ENCODE results near the gene TBXAS1.

Gene TBXAS1

GRCh38 chr7:139823959-139824521 lies 5.0 kb upstream of the TBXAS1 start:
- Histone ChIP-seq H2AFZ (ENCODE audit: low read depth, low read length) (no peak overlapping the region), H3K27me3 (ENCODE audit: control insufficient read depth in 1 of 2, insufficient read depth in 1 of 2, low read length in 2 of 2) (peaks cover 0 to 67% of the 10 kb centered on the region in 2 experiments), H3K14ac (ENCODE audit: low read length in 2 of 2) (no peak overlapping the region), H3K36me3 (ENCODE audit: control insufficient read depth in 1 of 2, insufficient read depth in 2 of 2, low read depth in 1 of 2, low read length in 2 of 2) (no peaks in the 10 kb centered on the region), H2AK5ac (ENCODE audit: low read length, severe bottlenecking) (peak overlapping the region; percentile 16), H4K8ac (ENCODE audit: low read length) (peak overlapping the region; percentile 39), H4K91ac (ENCODE audit: low read length) (no peak overlapping the region), H3K4me2 (ENCODE audit: low read length, poor library complexity, severe bottlenecking) (no peak overlapping the region), H3K23ac (ENCODE audit: low read length in 2 of 2) (no peak overlapping the region), H3K9me3 (ENCODE audit: control insufficient read depth, low read length) (peaks cover 4% of the 10 kb centered on the region), H2BK120ac (ENCODE audit: low read depth, low read length) (no peak overlapping the region), H2BK12ac (ENCODE audit: low read length in 2 of 2) (peak overlapping the region in 1 of 2 experiments; percentile 76), H3K4me3 (ENCODE audit: insufficient read depth in 1 of 2, low read depth in 1 of 2, low read length in 2 of 2) (no peak overlapping the region), H3K79me1 (replicated peaks; ENCODE audit: low read length, poor library complexity, severe bottlenecking) (peaks cover 8% of the 10 kb centered on the region), H2BK15ac (ENCODE audit: low read depth, poor library complexity, severe bottlenecking) (no peak overlapping the region), H3K18ac (ENCODE audit: low read depth in 1 of 2, low read length in 2 of 2) (peak overlapping the region; percentile 40 to 82), H3K4me1 (ENCODE audit: control insufficient read depth, insufficient read depth, low read depth, low read length) (peaks cover 19% of the 10 kb centered on the region), H2BK5ac (ENCODE audit: low read depth, low read length, poor library complexity, severe bottlenecking) (peak overlapping the region; percentile 40), H3K27ac (ENCODE audit: low read length, poor library complexity, severe bottlenecking) (peak overlapping the region; percentile 78), H3K4ac (ENCODE audit: low read depth in 1 of 2, low read length in 2 of 2) (no peak overlapping the region), H3K9ac (ENCODE audit: low read length) (no peak overlapping the region)
- DNase-seq, result peak; percentile 85
- WGBS, result 49% methylated on average over 8 of the region's 8 CpGs

GRCh38 chr7:139825666-139826290 lies 3.3 kb upstream of the TBXAS1 start:
- Histone ChIP-seq H2BK12ac (ENCODE audit: low read length in 2 of 2) (peak overlapping the region; percentile 90 to 97), H2BK15ac (ENCODE audit: low read depth, poor library complexity, severe bottlenecking) (peak overlapping the region; percentile 67), H2AFZ (ENCODE audit: low read depth, low read length) (no peak overlapping the region), H4K91ac (ENCODE audit: low read length) (peak overlapping the region; percentile 3), H3K27me3 (ENCODE audit: control insufficient read depth in 1 of 2, insufficient read depth in 1 of 2, low read length in 2 of 2) (peaks cover 0 to 57% of the 10 kb centered on the region in 2 experiments), H2BK120ac (ENCODE audit: low read depth, low read length) (peak overlapping the region; percentile 75), H3K4me2 (ENCODE audit: low read length, poor library complexity, severe bottlenecking) (peak overlapping the region; percentile 18), H3K9ac (ENCODE audit: low read length) (no peak overlapping the region), H3K27ac (ENCODE audit: low read length, poor library complexity, severe bottlenecking) (peak overlapping the region; percentile 82), H3K79me1 (replicated peaks; ENCODE audit: low read length, poor library complexity, severe bottlenecking) (peaks cover 8% of the 10 kb centered on the region), H4K8ac (ENCODE audit: low read length) (peak overlapping the region; percentile 79), H3K9me3 (ENCODE audit: control insufficient read depth, low read length) (peaks cover 4% of the 10 kb centered on the region), H3K4me3 (ENCODE audit: insufficient read depth in 1 of 2, low read depth in 1 of 2, low read length in 2 of 2) (no peak overlapping the region), H3K4ac (ENCODE audit: low read depth in 1 of 2, low read length in 2 of 2) (peak overlapping the region in 1 of 2 experiments; percentile 24), H3K4me1 (ENCODE audit: control insufficient read depth, insufficient read depth, low read depth, low read length) (peaks cover 23% of the 10 kb centered on the region), H3K18ac (ENCODE audit: low read depth in 1 of 2, low read length in 2 of 2) (peak overlapping the region; percentile 89 to 94), H2BK5ac (ENCODE audit: low read depth, low read length, poor library complexity, severe bottlenecking) (peak overlapping the region; percentile 71), H3K36me3 (ENCODE audit: control insufficient read depth in 1 of 2, insufficient read depth in 2 of 2, low read depth in 1 of 2, low read length in 2 of 2) (no peaks in the 10 kb centered on the region), H3K14ac (ENCODE audit: low read length in 2 of 2) (peak overlapping the region in 1 of 2 experiments; percentile 75), H3K23ac (ENCODE audit: low read length in 2 of 2) (no peak overlapping the region), H2AK5ac (ENCODE audit: low read length, severe bottlenecking) (peak overlapping the region; percentile 99)
- DNase-seq, result peak; percentile 87
- 14% methylated on average over 6 of the region's 9 CpGs for WGBS

- Histone ChIP-seq H3K27me3 (ENCODE audit: control insufficient read depth in 1 of 2, insufficient read depth in 1 of 2, low read length in 2 of 2) (peaks cover 0 to 45% of the 10 kb centered on the region in 2 experiments), H4K91ac (ENCODE audit: low read length) (no peak overlapping the region), H2BK5ac (ENCODE audit: low read depth, low read length, poor library complexity, severe bottlenecking) (peak overlapping the region; percentile 51), H3K36me3 (ENCODE audit: control insufficient read depth in 1 of 2, insufficient read depth in 2 of 2, low read depth in 1 of 2, low read length in 2 of 2) (no peaks in the 10 kb centered on the region), H2BK15ac (ENCODE audit: low read depth, poor library complexity, severe bottlenecking) (no peak overlapping the region), H3K4me2 (ENCODE audit: low read length, poor library complexity, severe bottlenecking) (no peak overlapping the region), H4K8ac (ENCODE audit: low read length) (no peak overlapping the region), H3K4ac (ENCODE audit: low read depth in 1 of 2, low read length in 2 of 2) (no peak overlapping the region), H3K23ac (ENCODE audit: low read length in 2 of 2) (no peak overlapping the region), H2AK5ac (ENCODE audit: low read length, severe bottlenecking) (peak overlapping the region; percentile 98), H3K14ac (ENCODE audit: low read length in 2 of 2) (no peak overlapping the region), H3K27ac (ENCODE audit: low read length, poor library complexity, severe bottlenecking) (no peak overlapping the region), H3K4me3 (ENCODE audit: insufficient read depth in 1 of 2, low read depth in 1 of 2, low read length in 2 of 2) (no peak overlapping the region), H3K18ac (ENCODE audit: low read depth in 1 of 2, low read length in 2 of 2) (no peak overlapping the region), H3K79me1 (replicated peaks; ENCODE audit: low read length, poor library complexity, severe bottlenecking) (peaks cover 8% of the 10 kb centered on the region), H2BK120ac (ENCODE audit: low read depth, low read length) (no peak overlapping the region), H2AFZ (ENCODE audit: low read depth, low read length) (no peak overlapping the region), H3K4me1 (ENCODE audit: control insufficient read depth, insufficient read depth, low read depth, low read length) (peaks cover 25% of the 10 kb centered on the region), H3K9me3 (ENCODE audit: control insufficient read depth, low read length) (no peaks in the 10 kb centered on the region), H2BK12ac (ENCODE audit: low read length in 2 of 2) (peak overlapping the region; percentile 40 to 50), H3K9ac (ENCODE audit: low read length) (no peak overlapping the region)
- DNase-seq, result no peak
Measured at GRCh38 chr7:139827042-139827441, 2.0 kb upstream of the TBXAS1 start.

- 94% methylated on average over 2 of the region's 2 CpGs for WGBS
- Histone ChIP-seq H3K4me3 (ENCODE audit: insufficient read depth in 1 of 2, low read depth in 1 of 2, low read length in 2 of 2) (no peak overlapping the region), H4K91ac (ENCODE audit: low read length) (peak overlapping the region; percentile 45), H2BK5ac (ENCODE audit: low read depth, low read length, poor library complexity, severe bottlenecking) (peak overlapping the region; percentile 85), H3K4me2 (ENCODE audit: low read length, poor library complexity, severe bottlenecking) (no peak overlapping the region), H2AFZ (ENCODE audit: low read depth, low read length) (no peak overlapping the region), H3K9ac (ENCODE audit: low read length) (no peak overlapping the region), H3K4me1 (ENCODE audit: control insufficient read depth, insufficient read depth, low read depth, low read length) (peaks cover 23% of the 10 kb centered on the region), H3K18ac (ENCODE audit: low read depth in 1 of 2, low read length in 2 of 2) (peak overlapping the region; percentile 28 to 57), H4K8ac (ENCODE audit: low read length) (peak overlapping the region; percentile 48), H3K36me3 (ENCODE audit: control insufficient read depth in 1 of 2, insufficient read depth in 2 of 2, low read depth in 1 of 2, low read length in 2 of 2) (no peaks in the 10 kb centered on the region), H2AK5ac (ENCODE audit: low read length, severe bottlenecking) (peak overlapping the region; percentile 67), H3K9me3 (ENCODE audit: control insufficient read depth, low read length) (no peaks in the 10 kb centered on the region), H3K4ac (ENCODE audit: low read depth in 1 of 2, low read length in 2 of 2) (no peak overlapping the region), H2BK120ac (ENCODE audit: low read depth, low read length) (no peak overlapping the region), H3K27ac (ENCODE audit: low read length, poor library complexity, severe bottlenecking) (peak overlapping the region; percentile 97), H2BK15ac (ENCODE audit: low read depth, poor library complexity, severe bottlenecking) (no peak overlapping the region), H2BK12ac (ENCODE audit: low read length in 2 of 2) (peak overlapping the region in 1 of 2 experiments; percentile 62), H3K23ac (ENCODE audit: low read length in 2 of 2) (no peak overlapping the region), H3K79me1 (replicated peaks; ENCODE audit: low read length, poor library complexity, severe bottlenecking) (peaks cover 8% of the 10 kb centered on the region), H3K14ac (ENCODE audit: low read length in 2 of 2) (no peak overlapping the region), H3K27me3 (ENCODE audit: control insufficient read depth in 1 of 2, insufficient read depth in 1 of 2, low read length in 2 of 2) (peaks cover 0 to 31% of the 10 kb centered on the region in 2 experiments)
- no peak for DNase-seq
Measured at GRCh38 chr7:139828446-139828845, 618 bp upstream of the TBXAS1 start.

Measured in mesenchymal stem cell (in vitro differentiated cells and primary cell).